AG10803 (cell line): Measurements from ENCODE around the gene CCM2.

Experiments used
- DNase-seq: peaks from one replicate; pipeline ENCODE4 v3.0.0; 2010; ENCODE audit warnings: low read depth
- H3K4me3 ChIP-seq: 2 replicates; pipeline ENCODE4 v1.5.1; 2011; ENCODE audit warnings: mild to moderate bottlenecking, low read length, control low read depth
- CTCF ChIP-seq: conservative IDR thresholded peaks from 2 replicates; pipeline ENCODE4 v1.5.1; 2011; ENCODE audit warnings: mild to moderate bottlenecking, low read length, control low read depth, inconsistent platforms

CCM2 gene

GRCh38 chr7:45117582-45117981 is 117.6 kb downstream of the CCM2 start:
- no peak for TF ChIP-seq CTCF
- no peak overlapping the region for H3K4me3 ChIP-seq
- DNase-seq = no peak

- DNase-seq = no peak
- H3K4me3 ChIP-seq = no peak overlapping the region
- TF ChIP-seq CTCF = no peak
Observed at GRCh38 chr7:45118292-45118691, 118.3 kb downstream of the CCM2 start.

GRCh38 chr7:45118889-45119331 is 118.9 kb downstream of the CCM2 start:
- DNase-seq = no peak
- no peak overlapping the region for H3K4me3 ChIP-seq
- TF ChIP-seq CTCF = no peak

GRCh38 chr7:45119550-45119949 is 119.5 kb downstream of the CCM2 start:
- TF ChIP-seq CTCF = no peak
- H3K4me3 ChIP-seq = no peak overlapping the region
- no peak for DNase-seq

- TF ChIP-seq CTCF = no peak
- no peak for DNase-seq
- no peak overlapping the region for H3K4me3 ChIP-seq
Observed at GRCh38 chr7:45122975-45123860, 123.2 kb downstream of the CCM2 start.

- H3K4me3 ChIP-seq = no peak overlapping the region
- no peak for TF ChIP-seq CTCF
- no peak for DNase-seq
Observed at GRCh38 chr7:45123913-45124710, 124.1 kb downstream of the CCM2 start.
